GM10248 (cell line): ENCODE results near the gene VEPH1.

Source experiments
- CTCF ChIA-PET: fragments of 300-600 bp; sonication (Branson Sonifier 250); formaldehyde crosslinking; extraction: SDS; loops from one replicate; lab custom pipeline; 2021; ENCODE audit warnings: antibody characterized with exemption; lab: Yijun Ruan, JAX
- POLR2A ChIA-PET: fragments of 350-650 bp; sonication (Branson Sonifier 250); formaldehyde crosslinking; extraction: SDS; loops from one replicate; lab custom pipeline; 2020; ENCODE audit warnings: antibody characterized with exemption; lab: Yijun Ruan, JAX
- DNase-seq: peaks from one replicate; pipeline ENCODE4 v3.0.0; 2012; ENCODE audit errors: extremely low spot score
- TF ChIP-seq, protein P1 (sequence below): IDR thresholded peaks from 2 replicates; pipeline ENCODE4 v1.5.1; 2012; ENCODE audit warnings: mild to moderate bottlenecking, low read depth; ENCODE audit errors: extremely low read depth, missing control alignments, control extremely low read depth

The VEPH1 gene

GRCh38 chr3:157238457-157238856 lies 264.8 kb downstream of the VEPH1 start:
- DNase-seq, result no peak
- CTCF ChIA-PET, result interaction anchor here (1.2 to 2.1 kb wide), 4 partner anchors 12 to 92 kb away, joined by 3 to 6 read pairs (median 3); no protein-coding TSS in a partner anchor
- TF ChIP-seq, protein P1, sequence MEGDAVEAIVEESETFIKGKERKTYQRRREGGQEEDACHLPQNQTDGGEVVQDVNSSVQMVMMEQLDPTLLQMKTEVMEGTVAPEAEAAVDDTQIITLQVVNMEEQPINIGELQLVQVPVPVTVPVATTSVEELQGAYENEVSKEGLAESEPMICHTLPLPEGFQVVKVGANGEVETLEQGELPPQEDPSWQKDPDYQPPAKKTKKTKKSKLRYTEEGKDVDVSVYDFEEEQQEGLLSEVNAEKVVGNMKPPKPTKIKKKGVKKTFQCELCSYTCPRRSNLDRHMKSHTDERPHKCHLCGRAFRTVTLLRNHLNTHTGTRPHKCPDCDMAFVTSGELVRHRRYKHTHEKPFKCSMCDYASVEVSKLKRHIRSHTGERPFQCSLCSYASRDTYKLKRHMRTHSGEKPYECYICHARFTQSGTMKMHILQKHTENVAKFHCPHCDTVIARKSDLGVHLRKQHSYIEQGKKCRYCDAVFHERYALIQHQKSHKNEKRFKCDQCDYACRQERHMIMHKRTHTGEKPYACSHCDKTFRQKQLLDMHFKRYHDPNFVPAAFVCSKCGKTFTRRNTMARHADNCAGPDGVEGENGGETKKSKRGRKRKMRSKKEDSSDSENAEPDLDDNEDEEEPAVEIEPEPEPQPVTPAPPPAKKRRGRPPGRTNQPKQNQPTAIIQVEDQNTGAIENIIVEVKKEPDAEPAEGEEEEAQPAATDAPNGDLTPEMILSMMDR, result no peak
- POLR2A ChIA-PET, result no interaction called here

- ChIA-PET CTCF (interaction anchor here (1.2 to 2.7 kb wide), 5 partner anchors 12 to 93 kb away, joined by 3 to 7 read pairs (median 3); no protein-coding TSS in a partner anchor), POLR2A (no interaction called here)
- no peak for DNase-seq
- TF ChIP-seq, protein P1, result no peak
These were observed 265.3 kb downstream of the VEPH1 start for GRCh38 chr3:157237886-157238285.

GRCh38 chr3:157235291-157235690 lies 267.9 kb downstream of the VEPH1 start:
- ChIA-PET CTCF (interaction anchor here (1.1 to 3.6 kb wide), 6 partner anchors 9 to 1084 kb away, joined by 3 to 11 read pairs (median 4); no protein-coding TSS in a partner anchor), POLR2A (no interaction called here)
- DNase-seq, result no peak
- TF ChIP-seq, protein P1, result no peak

GRCh38 chr3:157233923-157234322 lies 269.3 kb downstream of the VEPH1 start:
- TF ChIP-seq, protein P1, result no peak
- CTCF ChIA-PET, result interaction anchor here (0.8 to 3.6 kb wide), 2 partner anchors 30 to 1082 kb away, joined by 3 to 11 read pairs; no protein-coding TSS in a partner anchor
- DNase-seq, result no peak
- POLR2A ChIA-PET, result no interaction called here

DNA sequence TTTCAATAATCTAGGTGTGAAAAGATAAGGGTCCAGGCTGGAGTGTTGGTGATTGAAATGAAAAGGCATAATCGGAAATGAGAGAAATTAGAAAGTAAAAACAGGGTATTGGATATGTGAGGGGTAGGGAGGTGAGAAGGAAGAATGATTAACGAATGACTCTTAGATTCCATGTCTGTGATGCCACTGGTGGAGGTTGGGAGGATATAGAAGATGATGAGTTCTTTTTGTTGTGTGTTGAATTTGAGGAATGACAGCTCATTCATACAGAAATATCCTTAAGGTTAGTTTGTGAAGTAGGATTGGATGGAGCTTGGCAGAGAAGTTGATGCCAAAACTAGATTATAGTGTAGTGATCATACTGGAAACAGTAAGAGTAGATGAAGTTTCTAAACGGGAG lies 271.1 kb downstream of the VEPH1 start:
- ChIA-PET POLR2A (no interaction called here), CTCF (interaction anchor here (1.0 to 3.6 kb wide), 3 partner anchors 9 to 1080 kb away, joined by 4 to 11 read pairs (median 9); no protein-coding TSS in a partner anchor)
- TF ChIP-seq, protein P1, result no peak
- DNase-seq, result no peak

GRCh38 chr3:157231071-157231470 lies 272.1 kb downstream of the VEPH1 start:
- ChIA-PET POLR2A (no interaction called here), CTCF (interaction anchor here (1.0 to 2.1 kb wide), 4 partner anchors 10 to 29 kb away, joined by 3 to 9 read pairs (median 4); no protein-coding TSS in a partner anchor)
- DNase-seq, result no peak
- TF ChIP-seq, protein P1, result no peak
